ENCODE results near the gene CCER1. TPM values are rescaled to one million over a fixed set of nuclear protein-coding genes. Genes with fewer than 3 reads are reported as not detected.

CCER1 gene
- polyA plus RNA-seq, 1 of the 3 experiments (the other 2 are of a cell fraction) = not detected

DNA sequence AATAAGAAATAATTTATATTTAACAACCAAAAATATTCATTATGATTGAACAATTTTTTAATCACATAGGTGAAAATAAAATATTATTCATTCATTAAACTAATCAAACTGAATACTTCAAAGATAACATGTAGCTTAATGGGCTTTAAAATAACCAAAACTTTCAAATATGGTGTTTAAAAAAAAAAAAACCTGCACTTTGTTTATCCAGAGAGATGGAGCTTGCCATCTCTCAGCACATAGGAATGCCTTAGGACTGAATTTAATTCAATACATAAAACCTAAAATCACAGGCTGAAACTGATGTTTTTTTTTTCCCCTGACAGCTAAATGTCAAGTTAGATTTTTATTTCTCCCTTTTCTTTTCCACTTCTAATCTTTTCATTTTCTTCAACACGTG lies 14.4 kb upstream of the CCER1 start (continued):
- TF ChIP-seq, protein P1, sequence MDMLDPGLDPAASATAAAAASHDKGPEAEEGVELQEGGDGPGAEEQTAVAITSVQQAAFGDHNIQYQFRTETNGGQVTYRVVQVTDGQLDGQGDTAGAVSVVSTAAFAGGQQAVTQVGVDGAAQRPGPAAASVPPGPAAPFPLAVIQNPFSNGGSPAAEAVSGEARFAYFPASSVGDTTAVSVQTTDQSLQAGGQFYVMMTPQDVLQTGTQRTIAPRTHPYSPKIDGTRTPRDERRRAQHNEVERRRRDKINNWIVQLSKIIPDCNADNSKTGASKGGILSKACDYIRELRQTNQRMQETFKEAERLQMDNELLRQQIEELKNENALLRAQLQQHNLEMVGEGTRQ (IDR thresholded peaks at IDR 0.05; ENCODE audit: borderline replicate concordance, low read depth, low read length) = no peak
- TF ChIP-seq GABPA (IDR thresholded peaks at IDR 0.05; ENCODE audit: low read depth) (no peak), RXRA (IDR thresholded peaks at IDR 0.05; ENCODE audit: borderline replicate concordance, low read depth) (no peak), TCF12 (IDR thresholded peaks at IDR 0.05) (no peak), FOXM1 (IDR thresholded peaks at IDR 0.05; ENCODE audit: low read depth) (no peak), TAF1 (IDR thresholded peaks at IDR 0.05; ENCODE audit: borderline replicate concordance, low read depth, low read length) (no peak), FOSL2 (IDR thresholded peaks at IDR 0.05; ENCODE audit: borderline replicate concordance, low read depth) (no peak)

DNA sequence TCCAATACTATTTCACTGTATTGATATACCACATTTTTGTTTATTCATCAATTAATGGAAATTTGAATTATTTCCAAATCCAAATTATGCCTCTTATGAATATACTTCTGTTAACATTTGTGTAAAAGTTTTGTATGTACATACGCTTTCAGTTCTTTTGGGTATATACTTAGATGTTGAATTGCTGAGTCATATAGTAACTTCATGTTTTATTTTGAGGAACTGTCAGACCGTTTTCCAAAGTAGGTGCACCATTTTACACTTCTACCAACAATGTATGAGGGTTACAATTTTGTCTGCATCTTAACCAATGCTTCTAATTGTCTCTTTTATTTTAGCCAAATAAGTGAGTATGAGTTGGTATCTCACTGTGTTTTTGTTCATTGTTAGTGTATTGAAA lies 10.2 kb upstream of the CCER1 start:
- no peaks in the 10 kb centered on the region for H3K27me3 ChIP-seq (ENCODE audit: insufficient read depth)
- no peaks in the 10 kb centered on the region for H3F3A ChIP-seq (replicated peaks; ENCODE audit: insufficient read depth)
- TF ChIP-seq FOXJ3 (CRISPR knock-in tag; IDR thresholded peaks at IDR 0.05) = no peak
- TF ChIP-seq ELF1 (IDR thresholded peaks at IDR 0.05) = no peak
- TF ChIP-seq, protein P2, sequence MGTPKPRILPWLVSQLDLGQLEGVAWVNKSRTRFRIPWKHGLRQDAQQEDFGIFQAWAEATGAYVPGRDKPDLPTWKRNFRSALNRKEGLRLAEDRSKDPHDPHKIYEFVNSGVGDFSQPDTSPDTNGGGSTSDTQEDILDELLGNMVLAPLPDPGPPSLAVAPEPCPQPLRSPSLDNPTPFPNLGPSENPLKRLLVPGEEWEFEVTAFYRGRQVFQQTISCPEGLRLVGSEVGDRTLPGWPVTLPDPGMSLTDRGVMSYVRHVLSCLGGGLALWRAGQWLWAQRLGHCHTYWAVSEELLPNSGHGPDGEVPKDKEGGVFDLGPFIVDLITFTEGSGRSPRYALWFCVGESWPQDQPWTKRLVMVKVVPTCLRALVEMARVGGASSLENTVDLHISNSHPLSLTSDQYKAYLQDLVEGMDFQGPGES (IDR thresholded peaks at IDR 0.05; ENCODE audit: low read depth, low read length) = no peak
- no peak for TF ChIP-seq TAF1 (IDR thresholded peaks at IDR 0.05; ENCODE audit: borderline replicate concordance, low read depth, low read length)
- TF ChIP-seq, protein P3, sequence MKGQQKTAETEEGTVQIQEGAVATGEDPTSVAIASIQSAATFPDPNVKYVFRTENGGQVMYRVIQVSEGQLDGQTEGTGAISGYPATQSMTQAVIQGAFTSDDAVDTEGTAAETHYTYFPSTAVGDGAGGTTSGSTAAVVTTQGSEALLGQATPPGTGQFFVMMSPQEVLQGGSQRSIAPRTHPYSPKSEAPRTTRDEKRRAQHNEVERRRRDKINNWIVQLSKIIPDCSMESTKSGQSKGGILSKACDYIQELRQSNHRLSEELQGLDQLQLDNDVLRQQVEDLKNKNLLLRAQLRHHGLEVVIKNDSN (IDR thresholded peaks at IDR 0.05; ENCODE audit: borderline replicate concordance, low read depth) = no peak
- no peak for TF ChIP-seq GABPA (IDR thresholded peaks at IDR 0.05; ENCODE audit: low read depth)
- TF ChIP-seq, protein P4, sequence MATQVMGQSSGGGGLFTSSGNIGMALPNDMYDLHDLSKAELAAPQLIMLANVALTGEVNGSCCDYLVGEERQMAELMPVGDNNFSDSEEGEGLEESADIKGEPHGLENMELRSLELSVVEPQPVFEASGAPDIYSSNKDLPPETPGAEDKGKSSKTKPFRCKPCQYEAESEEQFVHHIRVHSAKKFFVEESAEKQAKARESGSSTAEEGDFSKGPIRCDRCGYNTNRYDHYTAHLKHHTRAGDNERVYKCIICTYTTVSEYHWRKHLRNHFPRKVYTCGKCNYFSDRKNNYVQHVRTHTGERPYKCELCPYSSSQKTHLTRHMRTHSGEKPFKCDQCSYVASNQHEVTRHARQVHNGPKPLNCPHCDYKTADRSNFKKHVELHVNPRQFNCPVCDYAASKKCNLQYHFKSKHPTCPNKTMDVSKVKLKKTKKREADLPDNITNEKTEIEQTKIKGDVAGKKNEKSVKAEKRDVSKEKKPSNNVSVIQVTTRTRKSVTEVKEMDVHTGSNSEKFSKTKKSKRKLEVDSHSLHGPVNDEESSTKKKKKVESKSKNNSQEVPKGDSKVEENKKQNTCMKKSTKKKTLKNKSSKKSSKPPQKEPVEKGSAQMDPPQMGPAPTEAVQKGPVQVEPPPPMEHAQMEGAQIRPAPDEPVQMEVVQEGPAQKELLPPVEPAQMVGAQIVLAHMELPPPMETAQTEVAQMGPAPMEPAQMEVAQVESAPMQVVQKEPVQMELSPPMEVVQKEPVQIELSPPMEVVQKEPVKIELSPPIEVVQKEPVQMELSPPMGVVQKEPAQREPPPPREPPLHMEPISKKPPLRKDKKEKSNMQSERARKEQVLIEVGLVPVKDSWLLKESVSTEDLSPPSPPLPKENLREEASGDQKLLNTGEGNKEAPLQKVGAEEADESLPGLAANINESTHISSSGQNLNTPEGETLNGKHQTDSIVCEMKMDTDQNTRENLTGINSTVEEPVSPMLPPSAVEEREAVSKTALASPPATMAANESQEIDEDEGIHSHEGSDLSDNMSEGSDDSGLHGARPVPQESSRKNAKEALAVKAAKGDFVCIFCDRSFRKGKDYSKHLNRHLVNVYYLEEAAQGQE (IDR thresholded peaks at IDR 0.05; ENCODE audit: low read depth, low read length) = no peak
- TF ChIP-seq YY1 (IDR thresholded peaks at IDR 0.05; ENCODE audit: low read depth) = no peak
- TF ChIP-seq MEF2A (IDR thresholded peaks at IDR 0.05; ENCODE audit: borderline replicate concordance, low read depth) = no peak
- no peak for TF ChIP-seq RXRA (IDR thresholded peaks at IDR 0.05; ENCODE audit: borderline replicate concordance, low read depth)
- TF ChIP-seq FOXM1 (IDR thresholded peaks at IDR 0.05; ENCODE audit: low read depth) = no peak
- no peak for TF ChIP-seq TCF12 (IDR thresholded peaks at IDR 0.05)
- no peak for TF ChIP-seq RAD21 (IDR thresholded peaks at IDR 0.05; ENCODE audit: low read length)
- TF ChIP-seq NRF1 (IDR thresholded peaks at IDR 0.05; ENCODE audit: low read depth, low read length) = no peak
- no peak for TF ChIP-seq RFX5 (IDR thresholded peaks at IDR 0.05; ENCODE audit: low read length)
- TF ChIP-seq, protein P5, sequence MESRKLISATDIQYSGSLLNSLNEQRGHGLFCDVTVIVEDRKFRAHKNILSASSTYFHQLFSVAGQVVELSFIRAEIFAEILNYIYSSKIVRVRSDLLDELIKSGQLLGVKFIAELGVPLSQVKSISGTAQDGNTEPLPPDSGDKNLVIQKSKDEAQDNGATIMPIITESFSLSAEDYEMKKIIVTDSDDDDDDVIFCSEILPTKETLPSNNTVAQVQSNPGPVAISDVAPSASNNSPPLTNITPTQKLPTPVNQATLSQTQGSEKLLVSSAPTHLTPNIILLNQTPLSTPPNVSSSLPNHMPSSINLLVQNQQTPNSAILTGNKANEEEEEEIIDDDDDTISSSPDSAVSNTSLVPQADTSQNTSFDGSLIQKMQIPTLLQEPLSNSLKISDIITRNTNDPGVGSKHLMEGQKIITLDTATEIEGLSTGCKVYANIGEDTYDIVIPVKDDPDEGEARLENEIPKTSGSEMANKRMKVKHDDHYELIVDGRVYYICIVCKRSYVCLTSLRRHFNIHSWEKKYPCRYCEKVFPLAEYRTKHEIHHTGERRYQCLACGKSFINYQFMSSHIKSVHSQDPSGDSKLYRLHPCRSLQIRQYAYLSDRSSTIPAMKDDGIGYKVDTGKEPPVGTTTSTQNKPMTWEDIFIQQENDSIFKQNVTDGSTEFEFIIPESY (IDR thresholded peaks at IDR 0.05; ENCODE audit: borderline replicate concordance, low read depth) = no peak
- TF ChIP-seq, protein P6, sequence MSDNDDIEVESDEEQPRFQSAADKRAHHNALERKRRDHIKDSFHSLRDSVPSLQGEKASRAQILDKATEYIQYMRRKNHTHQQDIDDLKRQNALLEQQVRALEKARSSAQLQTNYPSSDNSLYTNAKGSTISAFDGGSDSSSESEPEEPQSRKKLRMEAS (IDR thresholded peaks at IDR 0.05; ENCODE audit: low read depth) = no peak
- H4K20me1 ChIP-seq (ENCODE audit: insufficient read depth) = no peaks in the 10 kb centered on the region
- H3K9me3 ChIP-seq = no peaks in the 10 kb centered on the region
- no peak overlapping the region for H2AFZ ChIP-seq (ENCODE audit: low read depth)
- 79% methylated on average over 2 of the region's 2 CpGs for WGBS (ENCODE audit: low lambda C conversion rate)
- no peak for DNase-seq
- no peaks in the 10 kb centered on the region for H3K9me2 ChIP-seq
- ChIA-PET POLR2A (no interaction called here), CTCF (interaction anchor here (0.7 to 1.1 kb wide), 2 partner anchors 12 to 13 kb away, joined by 3 read pairs; no protein-coding TSS in a partner anchor)
- no peaks in the 10 kb centered on the region for H3K79me2 ChIP-seq (ENCODE audit: insufficient read depth)
- no peaks in the 10 kb centered on the region for H3K36me3 ChIP-seq (replicated peaks in 1 of 2; ENCODE audit: control insufficient read depth in 1 of 2, insufficient read depth in 2 of 2, low read length in 1 of 2)
- H3K27ac ChIP-seq (ENCODE audit: low read depth in 2 of 2, low read length in 1 of 2) = no peak overlapping the region
- H3K4me2 ChIP-seq = no peak overlapping the region
- no peak overlapping the region for H3K4me3 ChIP-seq (ENCODE audit: low read depth in 2 of 2, low read length in 1 of 2)
- no peak overlapping the region for H3K9ac ChIP-seq
- H3K4me1 ChIP-seq (ENCODE audit: control insufficient read depth in 1 of 2, insufficient read depth in 2 of 2, low read depth in 1 of 2, low read length in 1 of 2) = peaks cover 0 to 3% of the 10 kb centered on the region in 2 experiments; a peak in 2 of 4 replicates

Measured in SK-N-SH (cell line).